H1 (cell line): ENCODE results near the gene GAS2. TPM values are rescaled to one million over a fixed set of nuclear protein-coding genes. Genes with fewer than 3 reads are reported as not detected.

Source experiments
- CTCF ChIA-PET: fragments of 300-600 bp; sonication (Branson Sonifier 250); formaldehyde crosslinking; loops from one replicate; lab custom pipeline; 2021; ENCODE audit not compliant: partially characterized antibody; lab: Charles Lee
- POLR2A ChIA-PET: fragments of 300-600 bp; sonication (Branson Sonifier 250); formaldehyde crosslinking; loops from one replicate; lab custom pipeline; 2021; ENCODE audit warnings: inconsistent platforms; ENCODE audit not compliant: partially characterized antibody; lab: Charles Lee
- DNase-seq, 2 experiments: peaks; one replicate each; pipeline versions ENCODE4 v3.0.0 to v3.0.0-alpha.2; 2010 to 2022; ENCODE audit warnings: low spot score in 2 of 2, low read depth in 1 of 2, mixed read lengths in 1 of 2
- FAIRE-seq: peaks from 2 replicates; lab custom pipeline; 2011; peaks lifted over from hg19 to GRCh38; lab: Jason Lieb, UNC
- H2AFZ ChIP-seq: 2 replicates; pipeline ENCODE4 v1.8.1; 2012; ENCODE audit warnings: low read length, inconsistent platforms
- H2AK5ac ChIP-seq: 2 replicates; pipeline ENCODE4 v1.6.1; 2013; ENCODE audit warnings: low read depth, low read length
- H2BK120ac ChIP-seq: replicated peaks from 2 replicates; pipeline ENCODE3; 2013; ENCODE audit warnings: low read depth, low read length, inconsistent platforms
- H2BK12ac ChIP-seq: 2 replicates; pipeline ENCODE4 v1.6.1; 2013; ENCODE audit warnings: low read depth, low read length
- H2BK15ac ChIP-seq: 2 replicates; pipeline ENCODE4 v1.6.1; 2013; ENCODE audit warnings: low read length
- H2BK20ac ChIP-seq: 2 replicates; pipeline ENCODE4 v1.6.1; 2013; ENCODE audit warnings: low read length
- H2BK5ac ChIP-seq: 2 replicates; pipeline ENCODE4 v1.6.1; 2013; ENCODE audit warnings: low read depth, low read length
- H3K14ac ChIP-seq: 2 replicates; pipeline ENCODE4 v1.6.1; 2013; ENCODE audit warnings: inconsistent platforms; ENCODE audit not compliant: insufficient read length
- H3K18ac ChIP-seq: 2 replicates; pipeline ENCODE4 v1.6.1; 2013; ENCODE audit warnings: low read length; ENCODE audit errors: extremely low read depth
- H3K23ac ChIP-seq: 2 replicates; pipeline ENCODE4 v1.6.1; 2013; ENCODE audit warnings: inconsistent platforms; ENCODE audit not compliant: insufficient read length
- H3K23me2 ChIP-seq: 2 replicates; pipeline ENCODE4 v1.6.1; 2013; ENCODE audit warnings: low read depth, low read length
- H3K27ac ChIP-seq: 2 replicates; pipeline ENCODE4 v1.6.1; 2011; ENCODE audit warnings: low read depth, low read length, inconsistent platforms
- H3K27me3 ChIP-seq, 4 experiments: replicated peaks in 1 of 4; 1 replicate in 1 of 4; 2 replicates in 3 of 4; pipeline versions ENCODE4 v1.6.1 to v1.8.1; 2011 to 2013; ENCODE audit warnings: low read length in 3 of 4, mild to moderate bottlenecking in 3 of 4, inconsistent platforms in 2 of 4, mixed read lengths in 2 of 4, moderate library complexity in 1 of 4; ENCODE audit not compliant: control insufficient read depth in 3 of 4, insufficient read depth in 3 of 4; ENCODE audit errors: extremely low read depth in 1 of 4
- H3K36me3 ChIP-seq, 4 experiments: 2 replicates each; pipeline versions ENCODE4 v1.6.1 to v1.8.1; 2011 to 2013; ENCODE audit warnings: mild to moderate bottlenecking in 4 of 4, low read length in 3 of 4, moderate library complexity in 2 of 4, control low read depth in 1 of 4, inconsistent platforms in 1 of 4; ENCODE audit not compliant: insufficient read depth in 4 of 4, control insufficient read depth in 2 of 4
- H3K4ac ChIP-seq: replicated peaks from 2 replicates; pipeline ENCODE3; 2013; ENCODE audit warnings: low read length, low read depth, mixed read lengths, inconsistent platforms; ENCODE audit not compliant: insufficient read length
- H3K4me1 ChIP-seq, 4 experiments: replicated peaks in 1 of 4; 1 replicate in 1 of 4; 2 replicates in 3 of 4; pipeline versions ENCODE4 v1.6.1 to v1.8.1; 2011 to 2013; ENCODE audit warnings: low read length in 3 of 4, inconsistent platforms in 2 of 4, mixed read lengths in 1 of 4; ENCODE audit not compliant: insufficient read depth in 4 of 4, control insufficient read depth in 3 of 4
- H3K4me2 ChIP-seq, 2 experiments: 2 replicates each; pipeline versions ENCODE4 v1.6.1 to v1.8.1; 2011 to 2013; ENCODE audit warnings: low read depth in 2 of 2, low read length in 2 of 2, control low read depth in 1 of 2, inconsistent platforms in 1 of 2, mild to moderate bottlenecking in 1 of 2; ENCODE audit not compliant: insufficient read depth in 1 of 2
- H3K4me3 ChIP-seq, 4 experiments: fragments of 200-600, 300-600 bp in 1 of 4; sonication (generic), shearing (Covaris generic), sonication (Bioruptor Twin) in 1 of 4; 2 replicates each; pipeline versions ENCODE4 v1.5.1 to v1.8.1; 2011 to 2016; ENCODE audit warnings: low read length in 4 of 4, low read depth in 3 of 4, control low read depth in 2 of 4, inconsistent platforms in 2 of 4, mild to moderate bottlenecking in 2 of 4, mixed read lengths in 1 of 4, moderate library complexity in 1 of 4; ENCODE audit not compliant: insufficient read depth in 2 of 4; ENCODE audit errors: extremely low read depth in 1 of 4
- H3K56ac ChIP-seq: replicated peaks from 2 replicates; pipeline ENCODE3; 2013; ENCODE audit warnings: low read depth, mild to moderate bottlenecking, mixed read lengths, low read length, inconsistent platforms; ENCODE audit not compliant: insufficient read length
- H3K79me1 ChIP-seq: 2 replicates; pipeline ENCODE4 v1.6.1; 2013; ENCODE audit warnings: low read depth, low read length, control low read depth
- H3K79me2 ChIP-seq, 2 experiments: 2 replicates each; pipeline versions ENCODE4 v1.6.1 to v1.8.1; 2012 to 2013; ENCODE audit warnings: low read length in 2 of 2, mild to moderate bottlenecking in 2 of 2, inconsistent platforms in 1 of 2; ENCODE audit not compliant: insufficient read depth in 2 of 2, control insufficient read depth in 1 of 2
- H3K9ac ChIP-seq, 4 experiments: replicated peaks in 1 of 4; 1 replicate in 1 of 4; 2 replicates in 3 of 4; pipeline versions ENCODE4 v1.6.1 to v1.8.1; 2011 to 2013; ENCODE audit warnings: low read depth in 3 of 4, low read length in 3 of 4, control low read depth in 2 of 4, mild to moderate bottlenecking in 2 of 4, moderate library complexity in 2 of 4, inconsistent platforms in 1 of 4; ENCODE audit errors: extremely low read depth in 1 of 4
- H3K9me3 ChIP-seq, 2 experiments: 2 replicates each; pipeline versions ENCODE4 v1.6.1 to v1.8.1; 2012 to 2013; ENCODE audit warnings: mild to moderate bottlenecking in 2 of 2, moderate library complexity in 2 of 2, control low read depth in 1 of 2, inconsistent platforms in 1 of 2, low read depth in 1 of 2, low read length in 1 of 2, mixed read lengths in 1 of 2; ENCODE audit not compliant: insufficient read depth in 2 of 2
- H4K20me1 ChIP-seq, 2 experiments: replicated peaks in 1 of 2; 2 replicates each; pipeline versions ENCODE3 to v1.8.1; 2011 to 2013; ENCODE audit warnings: inconsistent platforms in 2 of 2, low read length in 2 of 2, mild to moderate bottlenecking in 1 of 2; ENCODE audit not compliant: insufficient read depth in 2 of 2, control insufficient read depth in 1 of 2
- H4K5ac ChIP-seq: 2 replicates; pipeline ENCODE4 v1.6.1; 2013; ENCODE audit warnings: low read length, low read depth, mixed read lengths, inconsistent platforms; ENCODE audit not compliant: insufficient read length
- H4K8ac ChIP-seq: 2 replicates; pipeline ENCODE4 v1.8.0; 2013; ENCODE audit warnings: mild to moderate bottlenecking, moderate library complexity, low read length, inconsistent platforms; ENCODE audit not compliant: insufficient read depth; ENCODE audit errors: extremely low read depth
- H4K91ac ChIP-seq: replicated peaks from 2 replicates; pipeline ENCODE3; 2013; ENCODE audit warnings: low read length, mixed read lengths, inconsistent platforms; ENCODE audit not compliant: insufficient read length
- JUN ChIP-seq: IDR thresholded peaks from 2 replicates; pipeline ENCODE4 v1.6.1; 2011; ENCODE audit warnings: low read depth, mild to moderate bottlenecking, improper control_type of control experiment, low read length
- SP2 ChIP-seq: IDR thresholded peaks from 2 replicates; pipeline ENCODE4 v1.6.1; 2012; ENCODE audit warnings: mild to moderate bottlenecking, low read length, inconsistent platforms
- WGBS, 2 experiments: shearing (Covaris generic) in 1 of 2; methylation state at CpG; one replicate each; pipeline versions ENCODE4 v1.1.6 to v1.1.7; 2013 to 2015; ENCODE audit warnings: low lambda C conversion rate in 2 of 2, mixed read lengths in 2 of 2, inconsistent platforms in 1 of 2, low coverage in 1 of 2, missing lambda C conversion rate in 1 of 2; ENCODE audit not compliant: insufficient replicate concordance in 2 of 2, insufficient coverage in 1 of 2, insufficient read length in 1 of 2; ENCODE audit errors: extremely low coverage in 1 of 2, missing lambda C conversion rate in 1 of 2; 5-methylcytosine and 5-hydroxymethylcytosine counted together
- polyA plus RNA-seq, 7 experiments: library from polyadenylated mRNA; depleted of rRNA in 3 of 7; stranded (reverse) in 5 of 7; unstranded in 2 of 7; fragments of >200 nt in 5 of 7; fragments of 200-250 nt in 2 of 7; gene quantifications; 1 replicate in 5 of 7; 2 replicates in 1 of 7; 4 replicates in 1 of 7; pipeline versions ENCODE4 v1.2.1 to v1.2.3, GENCODE V29; 2011 to 2013; ENCODE audit warnings: missing spikeins in 2 of 7, mixed read lengths in 2 of 7
- total RNA-seq: library from RNA; stranded (reverse); fragmentation: NEBNext Ultra II Directional; extraction: Animal tissue kit (Norgen Biotek cat#: 25700); gene quantifications from 2 replicates; pipeline ENCODE4 v1.2.1, GENCODE V29; 2021
- TF ChIP-seq, protein P1 (sequence below), 3 experiments: IDR thresholded peaks; 1 replicate in 2 of 3; 2 replicates in 1 of 3; pipeline versions ENCODE4 v1.5.1 to v1.6.1; 2011; ENCODE audit warnings: low read length in 3 of 3, mild to moderate bottlenecking in 3 of 3, inconsistent platforms in 2 of 3, low read depth in 1 of 3, moderate library complexity in 1 of 3; ENCODE audit not compliant: insufficient read depth in 1 of 3; ENCODE audit errors: control extremely low read depth in 1 of 3

The GAS2 gene
- total and polyA plus RNA-seq, 2 of the 8 experiments (the other 6 are each of a cell fraction or from before 2014, with no cell fraction given) = 0.70 to 1.7 TPM

GRCh38 chr11:22715971-22716370, 49.6 kb downstream of the GAS2 start:
- Histone ChIP-seq H3K9ac (no peak overlapping the region), H4K5ac (no peak overlapping the region), H2BK15ac (no peak overlapping the region), H4K20me1 (no peaks in the 10 kb centered on the region), H2AFZ (no peak overlapping the region), H3K4me3 (no peak overlapping the region), H3K79me1 (no peaks in the 10 kb centered on the region)
- TF ChIP-seq, protein P1, sequence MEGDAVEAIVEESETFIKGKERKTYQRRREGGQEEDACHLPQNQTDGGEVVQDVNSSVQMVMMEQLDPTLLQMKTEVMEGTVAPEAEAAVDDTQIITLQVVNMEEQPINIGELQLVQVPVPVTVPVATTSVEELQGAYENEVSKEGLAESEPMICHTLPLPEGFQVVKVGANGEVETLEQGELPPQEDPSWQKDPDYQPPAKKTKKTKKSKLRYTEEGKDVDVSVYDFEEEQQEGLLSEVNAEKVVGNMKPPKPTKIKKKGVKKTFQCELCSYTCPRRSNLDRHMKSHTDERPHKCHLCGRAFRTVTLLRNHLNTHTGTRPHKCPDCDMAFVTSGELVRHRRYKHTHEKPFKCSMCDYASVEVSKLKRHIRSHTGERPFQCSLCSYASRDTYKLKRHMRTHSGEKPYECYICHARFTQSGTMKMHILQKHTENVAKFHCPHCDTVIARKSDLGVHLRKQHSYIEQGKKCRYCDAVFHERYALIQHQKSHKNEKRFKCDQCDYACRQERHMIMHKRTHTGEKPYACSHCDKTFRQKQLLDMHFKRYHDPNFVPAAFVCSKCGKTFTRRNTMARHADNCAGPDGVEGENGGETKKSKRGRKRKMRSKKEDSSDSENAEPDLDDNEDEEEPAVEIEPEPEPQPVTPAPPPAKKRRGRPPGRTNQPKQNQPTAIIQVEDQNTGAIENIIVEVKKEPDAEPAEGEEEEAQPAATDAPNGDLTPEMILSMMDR (IDR thresholded peaks at IDR 0.05; ENCODE audit: control extremely low read depth in 1 of 3, insufficient read depth in 1 of 3, low read depth in 1 of 3, low read length in 3 of 3) = no peak
- TF ChIP-seq SP2 (no peak), JUN (no peak)
- TF ChIP-seq, all 59 proteins: peak for 0
- H2BK5ac ChIP-seq = no peak overlapping the region
- no peaks in the 10 kb centered on the region; a peak in 1 of 7 replicates for H3K27me3 ChIP-seq
- no peaks in the 10 kb centered on the region for H3K9me3 ChIP-seq
- no peak overlapping the region for H3K4ac ChIP-seq
- FAIRE-seq (no peak), DNase-seq (no peak)
- H3K4me1 ChIP-seq = no peaks in the 10 kb centered on the region
- no peak overlapping the region for H3K18ac ChIP-seq
- WGBS, 2 experiments = 89% methylated on average over 3 of the region's 3 CpGs; no CpG with 5 or more reads in 1 of the 2 experiments
- H2BK120ac ChIP-seq = no peak overlapping the region
- H3K79me2 ChIP-seq = no peaks in the 10 kb centered on the region
- no peak overlapping the region for H2BK12ac ChIP-seq
- no peak overlapping the region for H3K23ac ChIP-seq
- H3K4me2 ChIP-seq = no peak overlapping the region
- no peak overlapping the region for H2AK5ac ChIP-seq
- ChIA-PET POLR2A (no interaction called here), CTCF (no interaction called here)
- no peaks in the 10 kb centered on the region for H3K36me3 ChIP-seq
- no peak overlapping the region for H3K14ac ChIP-seq
- no peaks in the 10 kb centered on the region for H3K23me2 ChIP-seq
- H3K56ac ChIP-seq = no peak overlapping the region
- H3K27ac ChIP-seq = no peak overlapping the region
- H4K8ac ChIP-seq = no peak overlapping the region
- no peak overlapping the region for H4K91ac ChIP-seq
- no peak overlapping the region for H2BK20ac ChIP-seq
